Measurements from ENCODE around the gene CCDC184.
"Not testable (repeated sequence)": the region's sequence is repeated elsewhere in the genome, so short reads cannot be mapped to it uniquely, and the experiment has no call there.

Gene CCDC184

DNA sequence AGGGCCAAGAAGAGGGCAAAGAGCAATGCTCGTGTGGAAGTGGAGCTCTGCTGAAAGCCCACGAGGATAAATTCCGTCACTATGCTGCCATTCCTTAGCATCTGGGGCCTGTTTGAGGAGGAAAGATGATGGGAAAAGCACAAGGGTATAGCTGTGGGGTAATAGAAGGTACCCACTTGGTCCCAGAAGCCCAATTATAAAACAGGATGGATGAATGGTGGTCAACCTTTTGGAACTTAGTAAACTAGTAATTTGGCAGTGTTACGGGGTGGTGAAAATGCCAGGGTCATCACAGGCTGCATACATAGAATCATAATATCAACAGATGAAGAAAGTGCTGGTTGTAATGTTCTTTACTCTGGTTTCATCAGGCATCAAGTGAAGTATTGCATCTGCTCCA is 19.7 kb downstream of the CCDC184 start, which contains the start of gene OR10AD1:
OR10AD1 (minus strand) TSS at position 101 of the 400 bp plus-strand sequence; CDS start at position 101, 0 bp downstream.
- no peak for DNase-seq (ENCODE audit: low read depth in 2 of 2)

DNA sequence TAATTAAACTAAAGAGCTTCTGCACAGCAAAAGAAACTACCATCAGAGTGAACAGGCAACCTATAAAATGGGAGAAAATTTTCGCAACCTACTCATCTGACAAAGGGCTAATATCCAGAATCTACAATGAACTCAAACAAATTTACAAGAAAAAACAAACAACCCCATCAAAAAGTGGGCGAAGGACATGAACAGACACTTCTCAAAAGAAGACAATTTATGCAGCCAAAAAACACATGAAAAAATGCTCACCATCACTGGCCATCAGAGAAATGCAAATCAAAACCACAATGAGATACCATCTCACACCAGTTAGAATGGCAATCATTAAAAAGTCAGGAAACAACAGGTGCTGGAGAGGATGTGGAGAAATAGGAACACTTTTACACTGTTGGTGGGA is 26.1 kb downstream of the CCDC184 start:
- DNase-seq (ENCODE audit: low read depth in 2 of 2) = not testable (repeated sequence)

DNA sequence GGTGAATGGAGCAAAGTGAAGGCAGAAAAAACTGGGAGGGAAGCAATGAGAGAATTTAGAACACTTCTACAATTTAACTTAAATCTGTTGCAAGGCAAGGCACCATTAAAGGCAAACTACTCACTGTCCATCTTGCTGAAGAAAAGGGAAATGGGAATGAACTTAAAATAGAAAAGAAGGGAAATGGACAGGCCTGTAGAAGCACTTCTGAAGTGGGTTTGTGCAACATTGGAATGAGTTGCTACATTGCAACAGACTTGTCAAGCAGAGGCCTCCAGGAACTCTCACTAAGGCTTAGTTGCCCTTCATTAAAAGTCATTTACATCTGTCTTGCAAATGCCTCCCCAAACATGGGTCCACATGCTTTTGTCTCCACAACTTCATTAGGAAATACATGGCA is 33.3 kb downstream of the CCDC184 start:
- no peak for DNase-seq (ENCODE audit: low read depth in 2 of 2)

DNA sequence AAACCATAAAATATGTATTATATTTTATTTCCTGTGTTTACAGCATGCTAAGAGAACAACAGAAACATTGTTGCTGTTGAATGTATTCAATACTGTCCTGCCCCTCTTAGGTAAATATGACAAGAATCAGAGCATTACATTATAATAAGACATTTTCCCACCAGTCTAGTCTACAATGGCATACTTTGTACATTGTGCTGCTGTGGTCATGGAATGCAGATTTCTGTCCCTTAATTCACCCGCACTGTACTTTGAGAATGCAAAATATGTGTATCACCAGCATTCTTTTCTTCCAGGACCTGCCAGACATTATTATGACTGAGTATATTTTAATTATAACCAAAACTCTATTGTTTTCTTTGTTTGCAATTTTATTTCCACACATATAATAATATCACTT is 36.2 kb downstream of the CCDC184 start:
- no peak for DNase-seq (ENCODE audit: low read depth in 2 of 2)

DNA sequence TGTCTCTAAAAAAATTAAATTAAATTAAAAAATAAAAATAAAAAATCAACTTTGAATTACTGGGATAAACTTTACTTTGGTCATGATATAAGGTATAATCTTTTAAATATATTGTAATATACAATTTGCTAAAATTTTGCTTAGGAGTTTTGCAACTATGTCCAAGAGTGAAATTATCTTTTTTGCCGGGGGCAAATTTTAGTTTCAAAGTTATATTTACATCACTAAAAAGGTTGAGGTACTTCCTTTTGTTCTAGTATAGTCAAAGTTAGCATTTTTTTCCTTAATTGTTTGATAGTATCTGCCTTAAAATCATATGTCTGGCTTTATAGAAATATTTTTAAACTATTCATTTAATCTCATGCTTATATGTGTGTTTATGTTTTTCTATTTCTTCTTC is 37.3 kb downstream of the CCDC184 start:
- no peak for DNase-seq (ENCODE audit: low read depth in 2 of 2)

DNA sequence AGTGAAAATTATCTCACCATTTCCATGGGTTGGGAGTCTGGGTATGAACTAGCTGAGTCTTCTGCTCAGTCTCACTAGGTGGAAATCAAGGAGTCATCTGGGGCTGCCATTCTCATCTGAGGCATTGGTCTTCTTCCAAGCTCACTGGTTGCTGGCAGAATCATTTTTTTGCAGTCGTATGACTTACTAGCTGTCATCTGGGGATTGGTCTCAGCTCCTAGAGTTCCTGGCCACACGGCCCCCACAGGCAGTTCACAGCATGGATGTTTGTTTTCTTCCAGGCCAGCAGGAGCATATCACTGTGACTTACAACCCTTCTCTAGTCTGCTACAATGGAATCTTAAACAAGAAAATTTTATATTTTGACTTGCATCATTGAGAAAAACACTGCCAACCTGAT is 38.2 kb downstream of the CCDC184 start:
- no peak for DNase-seq (ENCODE audit: low read depth in 2 of 2)

DNA sequence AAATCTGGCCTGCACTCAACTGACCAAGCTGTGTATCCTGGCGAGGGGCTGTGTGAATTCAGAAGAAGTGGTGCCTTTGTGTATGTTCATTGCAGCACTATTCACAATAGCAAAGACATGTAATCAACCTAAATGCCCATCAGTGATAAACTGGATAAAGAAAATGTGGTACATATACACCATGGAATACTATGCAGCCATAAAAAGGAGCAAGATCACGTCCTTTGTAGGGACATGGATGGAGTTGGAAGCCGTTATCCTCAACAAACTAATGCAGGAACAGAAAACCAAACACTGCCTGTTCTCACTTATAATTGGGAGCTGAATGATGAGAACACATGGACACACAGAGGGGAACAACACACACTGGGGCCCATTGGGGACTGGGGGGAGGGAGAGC is 41.1 kb downstream of the CCDC184 start:
- DNase-seq (ENCODE audit: low read depth in 2 of 2) = not testable (repeated sequence)

DNA sequence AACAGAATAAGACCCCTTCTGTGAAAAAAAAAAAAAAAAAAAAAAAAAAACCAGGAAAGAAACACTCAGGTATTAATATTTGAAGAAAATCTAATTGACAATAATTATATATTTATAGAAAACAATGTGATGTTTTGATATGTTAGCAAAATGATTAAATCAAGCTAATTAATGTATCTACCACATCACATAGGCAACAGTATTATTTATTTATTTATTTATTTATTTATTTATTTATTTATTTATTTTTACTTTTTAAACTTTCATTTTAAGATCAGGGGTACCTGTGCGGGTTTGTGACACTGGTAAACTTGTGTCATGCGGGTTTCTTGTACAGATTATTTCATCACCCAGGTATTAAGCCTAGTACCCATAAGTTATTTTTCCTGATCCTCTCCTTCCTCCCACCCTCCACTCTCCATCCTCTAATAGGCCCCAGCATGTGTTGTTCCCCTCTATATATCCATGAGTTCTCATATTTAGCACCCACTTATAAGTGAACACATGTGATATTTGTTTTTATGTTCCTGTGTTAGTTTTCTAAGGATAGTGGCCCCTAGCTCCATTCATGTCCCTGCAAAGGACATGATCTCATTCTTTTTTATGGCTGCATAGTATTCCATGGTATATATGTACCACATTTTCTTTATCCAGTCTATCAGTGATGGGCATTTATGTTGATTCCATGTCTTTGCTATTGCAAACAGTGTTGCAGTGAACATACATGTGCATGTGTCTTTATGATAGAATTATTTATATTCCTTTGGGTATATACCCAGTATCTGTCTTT is 47.9 kb downstream of the CCDC184 start:
- not testable (repeated sequence) for DNase-seq (ENCODE audit: low read depth in 2 of 2)
